ENCODE results near the gene SNTG2.

SNTG2 gene

DNA sequence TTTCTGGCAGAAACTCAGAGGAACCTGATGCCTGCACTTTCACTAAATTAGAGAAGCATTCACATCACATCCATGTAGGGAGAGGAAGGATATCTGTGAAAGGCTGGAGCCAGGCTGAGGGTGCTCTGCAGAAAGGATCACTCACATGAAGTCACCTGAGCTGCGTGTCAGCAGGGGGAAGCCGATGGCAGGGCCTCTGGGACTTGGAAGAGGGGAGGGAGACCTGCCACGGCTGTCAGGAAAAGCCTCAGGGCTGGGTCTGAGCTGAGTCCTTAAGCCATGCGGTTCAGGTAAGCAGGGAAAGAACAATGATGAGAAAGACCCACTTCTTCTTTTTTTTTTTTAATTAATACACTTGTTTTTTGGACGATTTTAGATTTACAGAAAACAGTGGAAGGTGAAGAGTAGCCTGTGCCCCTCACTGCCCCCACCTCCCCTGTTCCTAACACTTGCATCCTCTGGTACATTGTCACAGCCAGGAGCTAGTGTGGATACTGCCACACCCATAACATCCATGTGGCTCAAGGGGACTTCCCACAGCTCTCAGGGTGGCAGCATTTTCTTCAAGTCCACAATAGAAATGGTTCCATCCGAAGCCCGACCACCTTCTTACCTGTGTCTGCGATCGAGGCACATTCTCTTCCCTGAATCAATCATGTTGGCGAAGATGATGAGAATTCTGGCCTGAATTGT lies 306.1 kb downstream of the SNTG2 start:
- no peaks in the 10 kb centered on the region for H3K36me3 ChIP-seq (ENCODE audit: insufficient read depth, low read length)
- no peaks in the 10 kb centered on the region for H3K9me3 ChIP-seq (ENCODE audit: control insufficient read depth, insufficient read depth, low read length)
- H3K4me1 ChIP-seq (ENCODE audit: insufficient read depth, low read length): no peaks in the 10 kb centered on the region
- no peak overlapping the region for H3K9ac ChIP-seq (ENCODE audit: low read depth, low read length)

DNA sequence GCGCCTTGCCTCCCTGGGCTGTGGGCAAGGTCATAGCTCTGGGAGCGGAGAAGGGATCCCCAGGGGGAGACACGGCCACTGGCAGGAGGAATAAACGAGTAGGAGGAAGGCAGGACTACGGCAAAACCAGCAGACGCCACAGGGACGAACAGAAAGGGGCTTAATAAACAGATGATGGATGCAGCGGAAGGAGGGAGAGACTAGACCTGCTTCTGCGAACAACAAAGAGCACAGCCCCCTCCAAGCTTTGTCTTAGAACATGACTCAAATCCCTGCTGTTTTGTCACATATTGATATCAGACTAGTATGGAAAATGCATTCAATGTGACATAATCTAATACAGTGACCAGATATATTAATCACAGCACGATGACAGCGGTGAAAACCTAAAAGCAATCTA lies 306.7 kb downstream of the SNTG2 start:
- no peak overlapping the region for H3K9ac ChIP-seq (ENCODE audit: low read depth, low read length)
- no peaks in the 10 kb centered on the region for H3K36me3 ChIP-seq (ENCODE audit: insufficient read depth, low read length)
- H3K9me3 ChIP-seq (ENCODE audit: control insufficient read depth, insufficient read depth, low read length): no peaks in the 10 kb centered on the region
- H3K4me1 ChIP-seq (ENCODE audit: insufficient read depth, low read length): no peaks in the 10 kb centered on the region

DNA sequence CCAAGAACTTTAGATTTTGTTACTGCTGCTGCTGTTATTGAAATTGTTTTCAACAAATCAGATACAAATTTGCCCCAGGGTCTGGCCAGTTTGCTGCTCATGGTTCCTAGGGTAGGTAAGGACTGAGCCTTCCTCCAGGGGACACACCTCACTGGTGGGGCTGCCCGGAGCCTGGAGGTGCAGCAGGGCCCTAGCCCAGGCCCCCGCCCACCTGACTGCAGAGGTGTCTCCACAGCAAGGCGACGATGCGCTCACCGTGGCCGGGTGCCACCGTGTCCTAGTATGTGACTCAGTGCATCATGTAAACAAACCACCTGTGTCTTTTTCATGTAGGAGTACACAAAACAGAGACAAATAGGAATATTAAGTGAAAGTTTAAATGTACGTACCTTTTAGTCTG lies 309.1 kb downstream of the SNTG2 start:
- no peaks in the 10 kb centered on the region for H3K36me3 ChIP-seq (ENCODE audit: insufficient read depth, low read length)
- no peaks in the 10 kb centered on the region for H3K4me1 ChIP-seq (ENCODE audit: insufficient read depth, low read length)
- H3K9me3 ChIP-seq (ENCODE audit: control insufficient read depth, insufficient read depth, low read length): no peaks in the 10 kb centered on the region
- no peak overlapping the region for H3K9ac ChIP-seq (ENCODE audit: low read depth, low read length)

DNA sequence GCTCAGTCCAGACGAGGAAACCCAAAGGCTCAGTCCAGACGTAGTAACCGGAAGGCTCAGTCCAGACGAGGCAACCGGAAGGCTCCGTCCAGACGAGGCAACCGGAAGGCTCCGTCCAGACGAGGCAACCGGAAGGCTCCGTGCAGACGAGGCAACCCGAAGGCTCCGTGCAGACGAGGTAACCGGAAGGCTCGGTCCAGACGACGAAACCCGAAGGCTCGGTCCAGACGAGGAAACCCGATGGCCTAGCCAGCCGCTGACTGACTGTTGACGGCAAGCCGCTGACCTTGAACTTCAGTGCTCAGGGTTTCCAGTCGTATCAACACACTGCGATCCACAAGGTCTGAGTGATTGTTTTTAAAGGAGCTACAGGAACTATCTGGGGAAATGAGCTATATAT lies 312.0 kb downstream of the SNTG2 start:
- Histone ChIP-seq H3K9ac (ENCODE audit: low read depth, low read length) (no peak overlapping the region), H3K9me3 (ENCODE audit: control insufficient read depth, insufficient read depth, low read length) (no peaks in the 10 kb centered on the region), H3K4me1 (ENCODE audit: insufficient read depth, low read length) (no peaks in the 10 kb centered on the region), H3K36me3 (ENCODE audit: insufficient read depth, low read length) (no peaks in the 10 kb centered on the region)

DNA sequence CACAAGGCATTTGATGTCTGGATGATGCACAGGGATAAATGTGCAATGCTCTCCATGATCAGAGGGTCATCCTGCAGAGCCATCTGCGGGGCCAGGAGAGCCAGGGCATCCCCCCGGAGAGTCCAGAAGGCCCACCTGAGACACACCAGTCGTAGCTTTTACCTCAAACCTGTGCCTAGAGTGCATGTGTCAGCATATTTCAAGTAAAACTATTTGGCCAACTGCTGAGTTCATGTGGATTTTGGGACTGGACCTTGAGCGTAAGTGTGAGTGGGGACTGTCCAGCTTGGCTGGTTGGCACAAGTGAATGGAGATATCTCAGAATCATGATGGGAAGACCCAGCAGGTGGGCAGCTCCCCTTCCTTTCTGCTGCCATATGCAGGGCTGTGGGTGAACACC lies 314.8 kb downstream of the SNTG2 start:
- Histone ChIP-seq H3K9me3 (ENCODE audit: control insufficient read depth, insufficient read depth, low read length) (no peaks in the 10 kb centered on the region), H3K9ac (ENCODE audit: low read depth, low read length) (no peak overlapping the region), H3K4me1 (ENCODE audit: insufficient read depth, low read length) (no peaks in the 10 kb centered on the region), H3K36me3 (ENCODE audit: insufficient read depth, low read length) (no peaks in the 10 kb centered on the region)

DNA sequence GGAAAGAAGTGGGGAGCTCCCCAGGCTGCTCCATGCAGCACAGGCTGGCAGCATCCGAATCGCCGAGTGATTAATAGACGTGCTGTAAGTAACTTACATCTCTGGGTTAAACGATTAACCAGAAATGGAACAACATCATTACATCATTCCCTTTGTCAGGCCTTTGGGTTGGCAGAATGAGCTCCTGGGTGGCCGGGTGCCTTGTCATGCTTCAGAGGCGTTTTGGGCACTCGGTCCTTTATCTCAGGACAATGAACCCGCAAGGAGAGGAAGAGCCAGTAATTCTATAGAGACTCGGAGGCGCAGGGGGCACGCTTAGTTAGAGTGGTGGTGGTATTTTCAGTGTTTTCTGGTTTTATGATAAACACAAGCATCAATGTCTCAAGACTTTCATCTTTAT lies 315.7 kb downstream of the SNTG2 start:
- Histone ChIP-seq H3K9ac (ENCODE audit: low read depth, low read length) (no peak overlapping the region), H3K9me3 (ENCODE audit: control insufficient read depth, insufficient read depth, low read length) (no peaks in the 10 kb centered on the region), H3K4me1 (ENCODE audit: insufficient read depth, low read length) (no peaks in the 10 kb centered on the region), H3K36me3 (ENCODE audit: insufficient read depth, low read length) (no peaks in the 10 kb centered on the region)

DNA sequence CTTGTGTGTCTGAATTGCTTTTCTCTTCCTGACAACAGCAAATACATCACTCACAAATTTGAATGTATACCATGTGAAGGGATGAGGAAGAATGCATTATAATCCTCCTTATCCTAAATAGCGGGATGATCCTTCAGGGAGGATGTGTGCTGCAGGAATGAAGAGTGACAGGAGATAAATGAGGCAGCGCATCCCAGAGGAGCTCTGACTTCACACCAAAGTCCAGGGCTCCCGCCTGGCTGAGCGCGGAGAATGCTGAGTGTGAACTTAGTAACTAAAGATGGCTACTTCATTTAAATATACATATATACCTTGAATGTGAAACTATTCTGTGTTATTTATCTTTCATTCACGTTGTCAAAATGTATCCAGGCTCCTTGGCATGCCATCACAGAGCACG lies 317.4 kb downstream of the SNTG2 start:
- Histone ChIP-seq H3K9ac (ENCODE audit: low read depth, low read length) (no peak overlapping the region), H3K36me3 (ENCODE audit: insufficient read depth, low read length) (no peaks in the 10 kb centered on the region), H3K9me3 (ENCODE audit: control insufficient read depth, insufficient read depth, low read length) (no peaks in the 10 kb centered on the region), H3K4me1 (ENCODE audit: insufficient read depth, low read length) (no peaks in the 10 kb centered on the region)

DNA sequence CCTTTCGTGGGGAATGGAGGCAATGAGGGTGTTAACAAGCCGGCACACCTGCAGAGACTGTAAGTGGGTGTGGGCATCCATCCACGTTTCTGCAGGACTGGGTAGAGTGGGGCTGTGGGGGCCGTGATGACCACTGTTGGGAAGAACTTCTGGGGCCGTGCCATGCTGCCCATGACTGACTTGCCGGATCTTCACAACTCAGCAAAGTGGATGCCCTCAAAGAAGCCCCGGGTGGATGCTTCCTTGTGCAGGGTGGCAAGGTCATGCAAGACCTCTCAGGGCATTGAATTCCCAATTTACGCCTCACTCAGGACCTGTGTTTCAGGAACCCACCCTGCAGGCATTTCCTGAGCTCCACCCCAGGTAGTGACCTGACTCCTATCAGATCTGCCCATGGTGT lies 319.2 kb downstream of the SNTG2 start:
- Histone ChIP-seq H3K9me3 (ENCODE audit: control insufficient read depth, insufficient read depth, low read length) (no peaks in the 10 kb centered on the region), H3K4me1 (ENCODE audit: insufficient read depth, low read length) (no peaks in the 10 kb centered on the region), H3K36me3 (ENCODE audit: insufficient read depth, low read length) (no peaks in the 10 kb centered on the region), H3K9ac (ENCODE audit: low read depth, low read length) (no peak overlapping the region)

DNA sequence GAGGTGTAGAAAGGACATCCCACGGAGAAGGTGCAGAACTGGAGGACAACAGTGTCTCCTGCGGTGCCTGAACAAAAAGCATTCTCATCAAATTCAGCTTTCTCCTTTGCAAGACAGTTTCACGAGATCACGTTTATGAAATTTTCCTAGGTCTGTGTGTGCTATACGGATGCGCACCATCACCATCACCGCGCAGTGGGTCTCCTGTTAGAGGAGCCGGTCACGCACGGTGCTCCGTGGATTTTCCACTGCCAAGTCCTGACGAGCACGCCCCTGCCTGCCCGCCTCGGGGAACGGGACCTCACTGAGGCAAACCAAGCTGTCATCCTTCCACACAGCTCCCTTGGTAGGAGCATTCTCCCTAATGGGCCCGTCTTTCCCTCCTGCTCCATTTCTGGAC lies 322.2 kb downstream of the SNTG2 start:
- no peaks in the 10 kb centered on the region for H3K36me3 ChIP-seq (ENCODE audit: insufficient read depth, low read length)
- H3K9ac ChIP-seq (ENCODE audit: low read depth, low read length): no peak overlapping the region
- no peaks in the 10 kb centered on the region for H3K4me1 ChIP-seq (ENCODE audit: insufficient read depth, low read length)
- H3K9me3 ChIP-seq (ENCODE audit: control insufficient read depth, insufficient read depth, low read length): peaks cover 5% of the 10 kb centered on the region; the same call in 1 of the 2 replicates

DNA sequence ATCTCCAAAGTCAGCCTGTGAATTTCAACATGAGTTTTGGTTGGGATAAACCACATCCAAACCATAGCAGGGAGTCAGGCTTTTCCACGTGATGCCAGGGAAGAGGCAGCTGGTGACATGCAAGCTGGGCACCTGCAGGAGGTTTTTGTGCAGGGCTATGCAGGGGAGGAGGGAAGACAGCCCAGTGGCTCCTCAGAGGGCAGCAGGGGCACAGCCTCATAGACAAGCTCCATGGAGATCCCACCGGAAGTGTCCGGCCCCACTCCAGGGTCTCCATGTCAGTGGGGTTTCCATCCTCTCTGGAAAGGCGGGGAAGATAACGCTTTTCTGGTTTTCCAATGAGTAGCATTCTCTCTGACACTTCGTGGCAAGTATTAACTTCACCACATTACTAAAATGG lies 327.0 kb downstream of the SNTG2 start:
- H3K36me3 ChIP-seq (ENCODE audit: insufficient read depth, low read length): no peaks in the 10 kb centered on the region; the same call in 1 of the 2 replicates
- H3K9me3 ChIP-seq (ENCODE audit: control insufficient read depth, insufficient read depth, low read length): peaks cover 5% of the 10 kb centered on the region; the same call in 1 of the 2 replicates
- H3K4me1 ChIP-seq (ENCODE audit: insufficient read depth, low read length): 0 out of 2 replicates have a peak, but pooled peaks cover 2% of the 10 kb centered on the region
- H3K9ac ChIP-seq (ENCODE audit: low read depth, low read length): no peak overlapping the region

DNA sequence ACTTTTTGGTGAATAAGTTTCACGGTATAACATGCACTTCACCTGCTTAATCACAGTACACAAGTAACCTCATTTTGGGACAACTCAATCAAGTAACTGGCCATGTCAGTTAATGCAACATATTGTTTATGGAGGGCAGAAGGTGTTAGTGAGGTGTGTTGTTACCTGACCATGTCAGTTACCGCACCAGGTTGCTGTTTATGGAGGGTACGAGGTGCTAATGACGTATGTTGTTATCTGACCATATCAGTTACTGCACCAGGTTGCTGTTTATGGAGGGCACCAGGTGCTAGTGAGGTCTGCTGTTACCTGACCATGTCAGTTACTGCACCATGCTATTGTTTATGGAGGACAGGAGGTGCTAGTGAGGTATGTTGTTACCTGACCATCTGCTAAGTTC lies 327.5 kb downstream of the SNTG2 start:
- Histone ChIP-seq H3K4me1 (ENCODE audit: insufficient read depth, low read length) (0 out of 2 replicates have a peak, but pooled peaks cover 2% of the 10 kb centered on the region), H3K9me3 (ENCODE audit: control insufficient read depth, insufficient read depth, low read length) (peaks cover 5% of the 10 kb centered on the region; the same call in 1 of the 2 replicates), H3K36me3 (ENCODE audit: insufficient read depth, low read length) (no peaks in the 10 kb centered on the region; the same call in 1 of the 2 replicates), H3K9ac (ENCODE audit: low read depth, low read length) (no peak overlapping the region)

DNA sequence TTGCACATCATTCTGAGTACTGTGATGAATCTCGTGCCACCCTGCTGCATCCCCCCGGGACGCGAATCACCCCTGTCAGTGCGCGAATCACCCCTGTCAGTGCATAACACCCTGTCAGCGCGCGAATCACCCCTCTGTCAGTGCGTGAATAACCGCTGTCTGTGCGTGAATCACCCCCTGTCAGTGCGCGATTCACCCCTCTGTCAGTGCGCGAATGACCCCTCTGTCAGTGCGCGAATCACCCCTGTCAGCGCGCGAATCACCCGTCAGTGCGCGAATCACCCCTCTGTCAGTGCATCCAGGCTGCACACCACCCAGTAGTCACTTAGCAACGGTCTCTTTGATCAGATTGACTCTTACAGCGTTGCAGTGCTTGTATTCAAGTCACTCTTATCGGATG lies 328.2 kb downstream of the SNTG2 start:
- no peak overlapping the region for H3K9ac ChIP-seq (ENCODE audit: low read depth, low read length)

DNA sequence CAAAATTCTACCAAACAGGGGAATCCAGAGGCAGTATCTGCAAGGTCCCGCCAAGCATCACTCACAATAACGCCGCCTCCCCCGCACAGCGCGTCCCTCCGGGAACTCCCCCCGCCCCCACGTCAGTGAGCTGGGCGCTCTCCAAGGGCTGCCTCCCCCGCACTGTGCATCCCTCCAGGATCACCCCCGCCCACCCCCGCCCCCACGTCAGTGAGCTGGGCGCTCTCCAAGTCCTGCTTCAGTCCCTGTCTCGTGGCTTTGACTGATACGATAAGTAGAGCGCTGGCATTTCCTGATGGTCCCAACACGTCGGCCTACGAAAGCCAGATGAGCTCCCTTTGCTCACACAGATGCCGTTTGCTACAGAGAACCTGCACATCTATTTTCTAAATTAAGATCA lies 331.9 kb downstream of the SNTG2 start:
- Histone ChIP-seq H3K4me1 (ENCODE audit: insufficient read depth, low read length) (0 out of 2 replicates have a peak, but pooled peaks cover 2% of the 10 kb centered on the region), H3K36me3 (ENCODE audit: insufficient read depth, low read length) (no peaks in the 10 kb centered on the region; the same call in 1 of the 2 replicates), H3K9ac (ENCODE audit: low read depth, low read length) (no peak overlapping the region), H3K9me3 (ENCODE audit: control insufficient read depth, insufficient read depth, low read length) (no peaks in the 10 kb centered on the region)

More for the DNA sequence above, 328.2 kb downstream of the SNTG2 start:
- Histone ChIP-seq H3K4me1 (ENCODE audit: insufficient read depth, low read length) (0 out of 2 replicates have a peak, but pooled peaks cover 2% of the 10 kb centered on the region), H3K36me3 (ENCODE audit: insufficient read depth, low read length) (no peaks in the 10 kb centered on the region; the same call in 1 of the 2 replicates), H3K9me3 (ENCODE audit: control insufficient read depth, insufficient read depth, low read length) (peaks cover 5% of the 10 kb centered on the region; the same call in 1 of the 2 replicates)

DNA sequence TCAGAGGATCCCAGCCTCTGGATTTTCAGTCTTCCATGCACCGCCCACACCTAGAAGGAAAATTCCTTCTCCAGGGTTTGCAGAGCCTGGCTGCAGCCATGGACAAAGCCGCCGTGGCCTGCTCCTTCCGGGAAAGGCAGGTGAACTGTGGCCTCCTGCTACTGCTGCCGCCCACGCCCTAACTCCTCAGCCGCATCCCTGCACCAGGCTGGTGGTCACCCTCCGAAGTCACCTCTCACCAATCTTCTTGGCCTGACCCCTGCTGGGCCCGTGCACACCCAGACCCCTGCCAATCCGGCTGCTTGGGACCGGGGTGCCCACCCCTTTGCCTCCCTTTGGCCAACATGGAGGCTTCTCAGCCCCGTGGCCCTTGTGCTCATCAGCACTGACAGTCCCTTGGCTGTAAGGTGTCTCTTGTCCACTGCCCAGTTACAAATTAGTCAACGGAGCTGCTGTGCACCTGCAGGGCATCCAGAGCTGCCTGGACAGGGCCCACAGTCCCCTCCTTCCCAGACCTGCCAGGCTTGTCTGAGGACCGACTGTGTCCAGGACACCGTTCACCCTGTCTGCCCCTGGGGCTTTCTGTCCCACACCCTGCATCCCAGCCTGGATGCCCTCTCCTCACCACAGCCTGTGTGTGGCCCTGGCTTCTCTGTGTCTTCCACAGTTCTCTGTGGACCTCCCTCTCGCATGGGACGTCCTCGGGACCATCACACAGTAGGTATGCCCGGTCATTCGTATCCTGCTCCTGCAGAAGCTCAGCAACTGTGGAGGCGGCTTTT lies 332.6 kb downstream of the SNTG2 start:
- 0 out of 2 replicates have a peak, but pooled peaks cover 2% of the 10 kb centered on the region for H3K4me1 ChIP-seq (ENCODE audit: insufficient read depth, low read length)
- H3K36me3 ChIP-seq (ENCODE audit: insufficient read depth, low read length): no peaks in the 10 kb centered on the region; the same call in 1 of the 2 replicates
- H3K9me3 ChIP-seq (ENCODE audit: control insufficient read depth, insufficient read depth, low read length): no peaks in the 10 kb centered on the region
- no peak overlapping the region for H3K9ac ChIP-seq (ENCODE audit: low read depth, low read length)

DNA sequence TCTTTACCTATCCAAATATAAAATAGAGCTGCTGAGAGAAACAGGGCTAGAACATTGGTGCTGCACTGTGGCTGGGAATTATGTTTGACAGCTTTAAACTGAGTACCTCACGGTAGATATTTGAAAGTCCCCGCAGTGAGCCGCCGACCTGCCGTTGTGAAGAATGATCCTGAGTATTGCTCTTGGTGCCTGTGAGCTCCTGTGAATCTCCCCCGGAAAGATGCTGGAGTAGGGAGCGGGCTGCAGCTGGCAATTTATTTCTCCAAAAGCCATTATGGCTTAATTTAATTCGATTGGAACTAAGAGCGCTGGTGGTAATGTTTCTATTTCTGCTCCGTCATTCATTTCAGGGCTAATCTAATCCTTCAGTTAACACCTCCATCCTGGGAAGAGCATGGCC lies 333.2 kb downstream of the SNTG2 start:
- no peaks in the 10 kb centered on the region; the same call in 1 of the 2 replicates for H3K36me3 ChIP-seq (ENCODE audit: insufficient read depth, low read length)
- H3K9me3 ChIP-seq (ENCODE audit: control insufficient read depth, insufficient read depth, low read length): no peaks in the 10 kb centered on the region
- H3K9ac ChIP-seq (ENCODE audit: low read depth, low read length): no peak overlapping the region
- 0 out of 2 replicates have a peak, but pooled peaks cover 2% of the 10 kb centered on the region for H3K4me1 ChIP-seq (ENCODE audit: insufficient read depth, low read length)

All from ES-I3 (cell line).